Endometrial microvascular endothelial cells (primary cell): ENCODE data around the gene GZMA. TPM values are rescaled to one million over a fixed set of nuclear protein-coding genes. Genes with fewer than 3 reads are reported as not detected.

Experiments used
- total RNA-seq: library from RNA; depleted of rRNA; stranded (reverse); fragments of >200 nt; gene quantifications from one replicate; pipeline ENCODE4 v1.2.3, GENCODE V29; 2015; ENCODE audit errors: inconsistent ontology term

The GZMA gene
- total RNA-seq, 1 donor from 2014 or later: not detected

Other genes starting within 250 kb of the GZMA start
- 365 TPM for gene ESM1, start 117.1 kb upstream of the GZMA start, total RNA-seq
- gene GZMK, start 78.4 kb upstream of the GZMA start, total RNA-seq: not detected
- 70.5 TPM for gene GPX8, start 57.5 kb downstream of the GZMA start, total RNA-seq
- not detected for gene CDC20B, start 70.5 kb downstream of the GZMA start, total RNA-seq
- gene MCIDAS, start 124.7 kb downstream of the GZMA start, total RNA-seq: not detected
- not detected for gene CCNO, start 131.0 kb downstream of the GZMA start, total RNA-seq
- gene DHX29, start 205.0 kb downstream of the GZMA start, total RNA-seq: 37.5 TPM
- gene MTREX, start 205.3 kb downstream of the GZMA start, total RNA-seq: 85.1 TPM